Esophagus squamous epithelium (tissue), 4 donors: Measurements from ENCODE around the gene TMEM213.

Experiments used
- CTCF ChIP-seq, 6 experiments: fragments of 450-650 bp in 4 of 6; fragments of 200-600 bp in 2 of 6; sonication (generic) in 2 of 6; IDR thresholded peaks; one replicate each; pipeline ENCODE4 v1.5.1; 2016 to 2019; ENCODE audit warnings: antibody characterized with exemption in 6 of 6, mild to moderate bottlenecking in 4 of 6, moderate library complexity in 4 of 6
- POLR2A ChIP-seq, 4 donors: fragments of 450-650 bp; IDR thresholded peaks; one replicate each; pipeline ENCODE4 v1.6.1; 2017; ENCODE audit warnings: antibody characterized with exemption in 4 of 4, mild to moderate bottlenecking in 4 of 4, moderate library complexity in 3 of 4

- TF ChIP-seq CTCF (IDR thresholded peaks at IDR 0.05) (no peak), POLR2A (IDR thresholded peaks at IDR 0.05) (no peak)
Observed at GRCh38 chr7:138868711-138869110, 70.9 kb downstream of the TMEM213 start.
